GM06990 (cell line): Measurements from ENCODE around the gene TMEM178B.

Experiments used
- DNase-seq: peaks from one replicate; pipeline ENCODE4 v3.0.0-alpha.2; 2011; ENCODE audit not compliant: insufficient read length; ENCODE audit errors: extremely low read depth
- H3K27me3 ChIP-seq: replicated peaks from 2 replicates; pipeline ENCODE4 v1.6.0; 2011; ENCODE audit warnings: low read length; ENCODE audit not compliant: control insufficient read depth, insufficient read depth
- H3K36me3 ChIP-seq: 2 replicates; pipeline ENCODE4 v1.5.1; 2011; ENCODE audit warnings: low read length; ENCODE audit not compliant: control insufficient read depth, insufficient read depth
- H3K4me3 ChIP-seq: replicated peaks from 2 replicates; pipeline ENCODE4 v1.5.1; 2011; ENCODE audit warnings: low read depth, mild to moderate bottlenecking, control low read depth, low read length
- CTCF ChIP-seq: IDR thresholded peaks from 2 replicates; pipeline ENCODE4 v1.5.1; 2011; ENCODE audit warnings: low read length, control low read depth, mild to moderate bottlenecking, inconsistent platforms; ENCODE audit not compliant: insufficient read depth, poor library complexity, severe bottlenecking

TMEM178B gene

GRCh38 chr7:141291541-141291940 lies 217.7 kb downstream of the TMEM178B start:
- Histone ChIP-seq H3K4me3 (no peak overlapping the region), H3K36me3 (no peaks in the 10 kb centered on the region), H3K27me3 (no peaks in the 10 kb centered on the region)
- no peak for TF ChIP-seq CTCF
- no peak for DNase-seq

GRCh38 chr7:141294143-141294829 lies 220.4 kb downstream of the TMEM178B start:
- no peaks in the 10 kb centered on the region for H3K27me3 ChIP-seq
- H3K4me3 ChIP-seq = no peak overlapping the region
- no peaks in the 10 kb centered on the region for H3K36me3 ChIP-seq
- no peak for DNase-seq
- no peak for TF ChIP-seq CTCF

GRCh38 chr7:141295367-141295895 lies 221.6 kb downstream of the TMEM178B start:
- H3K4me3 ChIP-seq = no peak overlapping the region
- no peaks in the 10 kb centered on the region for H3K36me3 ChIP-seq
- TF ChIP-seq CTCF = no peak
- no peak for DNase-seq
- no peaks in the 10 kb centered on the region for H3K27me3 ChIP-seq

GRCh38 chr7:141300816-141301215 lies 227.0 kb downstream of the TMEM178B start:
- no peak for DNase-seq
- Histone ChIP-seq H3K36me3 (no peaks in the 10 kb centered on the region), H3K27me3 (no peaks in the 10 kb centered on the region; the same call in 1 of the 2 replicates), H3K4me3 (no peak overlapping the region)
- TF ChIP-seq CTCF = no peak

- H3K36me3 ChIP-seq = no peaks in the 10 kb centered on the region
- TF ChIP-seq CTCF = no peak
- H3K27me3 ChIP-seq = no peaks in the 10 kb centered on the region; the same call in 1 of the 2 replicates
- no peak for DNase-seq
- no peak overlapping the region for H3K4me3 ChIP-seq
Observed at GRCh38 chr7:141301544-141301943, 227.7 kb downstream of the TMEM178B start.

GRCh38 chr7:141302617-141303016 lies 228.8 kb downstream of the TMEM178B start:
- no peak for TF ChIP-seq CTCF
- Histone ChIP-seq H3K27me3 (no peaks in the 10 kb centered on the region; the same call in 1 of the 2 replicates), H3K4me3 (no peak overlapping the region), H3K36me3 (no peaks in the 10 kb centered on the region)
- no peak for DNase-seq
